KMS-11 (cell line): ENCODE data around the gene EPAS1.

Experiments
- H2AFZ ChIP-seq: fragments of 200-600 bp; sonication (generic); 2 replicates; pipeline ENCODE4 v1.6.1; 2016; ENCODE audit warnings: antibody characterized with exemption, mixed run types, low read depth
- H3K27ac ChIP-seq: fragments of 200-600 bp; sonication (generic); 2 replicates; pipeline ENCODE4 v1.6.1; 2016; ENCODE audit warnings: mild to moderate bottlenecking, mixed run types
- H3K27me3 ChIP-seq: fragments of 200-600 bp; sonication (generic); 2 replicates; pipeline ENCODE4 v1.6.1; 2017; ENCODE audit warnings: mild to moderate bottlenecking, low read depth, mixed run types, moderate library complexity; ENCODE audit not compliant: insufficient read depth
- H3K36me3 ChIP-seq: fragments of 200-600 bp; sonication (generic); 2 replicates; pipeline ENCODE4 v1.6.1; 2017; ENCODE audit warnings: mild to moderate bottlenecking, mixed run types; ENCODE audit not compliant: insufficient read depth
- H3K4me1 ChIP-seq: fragments of 200-600 bp; sonication (generic); 2 replicates; pipeline ENCODE4 v1.6.1; 2016; ENCODE audit warnings: mild to moderate bottlenecking, low read depth, mixed run types; ENCODE audit not compliant: poor library complexity, severe bottlenecking
- H3K4me2 ChIP-seq: fragments of 200-600 bp; sonication (generic); 2 replicates; pipeline ENCODE4 v1.7.0; 2016; ENCODE audit warnings: mild to moderate bottlenecking, mixed run types
- H3K4me3 ChIP-seq: fragments of 200-600 bp; sonication (generic); IDR thresholded peaks from 2 replicates; pipeline ENCODE4 v1.6.1; 2017; ENCODE audit warnings: low read depth, low read length, mixed read lengths; ENCODE audit not compliant: insufficient read depth
- H3K79me2 ChIP-seq: fragments of 200-600 bp; sonication (generic); 2 replicates; pipeline ENCODE4 v1.6.1; 2016; ENCODE audit warnings: low read depth, mixed run types; ENCODE audit not compliant: insufficient read depth
- H3K9ac ChIP-seq: fragments of 200-600 bp; sonication (generic); 2 replicates; pipeline ENCODE4 v1.6.1; 2016; ENCODE audit warnings: mild to moderate bottlenecking, mixed run types
- H4K20me1 ChIP-seq: fragments of 200-600 bp; sonication (generic); 2 replicates; pipeline ENCODE4 v1.6.1; 2016; ENCODE audit warnings: mild to moderate bottlenecking, mixed run types; ENCODE audit not compliant: insufficient read depth
- TF ChIP-seq, protein P1 (sequence below): fragments of 200-600 bp; sonication (generic); conservative IDR thresholded peaks from 2 replicates; pipeline ENCODE4 v1.6.1; 2017; ENCODE audit warnings: low read depth, mild to moderate bottlenecking, antibody characterized with exemption, low read length, moderate library complexity, mixed read lengths

Gene EPAS1

DNA sequence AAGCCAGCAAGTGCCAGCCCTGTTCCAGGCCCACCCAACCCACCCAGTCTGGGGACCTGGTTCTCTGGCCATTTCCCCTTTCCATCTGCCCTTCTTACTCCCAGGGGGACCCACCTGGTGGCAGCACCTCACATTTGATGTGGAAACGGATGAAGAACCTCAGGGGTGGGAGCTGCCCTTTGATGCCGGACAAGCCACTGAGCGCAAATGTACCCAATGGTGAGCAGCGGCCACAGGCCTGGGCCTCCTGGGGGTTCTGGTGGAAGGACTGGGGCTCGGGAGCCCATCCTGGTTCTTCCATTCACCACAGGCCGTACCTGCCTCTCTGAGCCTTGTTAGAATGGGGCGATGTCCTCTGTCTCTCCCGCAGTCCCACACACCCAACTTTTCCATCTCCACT lies 84.7 kb downstream of the EPAS1 start:
- Histone ChIP-seq H4K20me1 (no peaks in the 10 kb centered on the region), H3K4me2 (no peak overlapping the region), H3K79me2 (no peaks in the 10 kb centered on the region), H2AFZ (no peak overlapping the region), H3K4me3 (no peak overlapping the region), H3K27ac (no peak overlapping the region), H3K9ac (no peak overlapping the region), H3K4me1 (no peaks in the 10 kb centered on the region), H3K27me3 (no peaks in the 10 kb centered on the region), H3K36me3 (no peaks in the 10 kb centered on the region)
- TF ChIP-seq, protein P1, sequence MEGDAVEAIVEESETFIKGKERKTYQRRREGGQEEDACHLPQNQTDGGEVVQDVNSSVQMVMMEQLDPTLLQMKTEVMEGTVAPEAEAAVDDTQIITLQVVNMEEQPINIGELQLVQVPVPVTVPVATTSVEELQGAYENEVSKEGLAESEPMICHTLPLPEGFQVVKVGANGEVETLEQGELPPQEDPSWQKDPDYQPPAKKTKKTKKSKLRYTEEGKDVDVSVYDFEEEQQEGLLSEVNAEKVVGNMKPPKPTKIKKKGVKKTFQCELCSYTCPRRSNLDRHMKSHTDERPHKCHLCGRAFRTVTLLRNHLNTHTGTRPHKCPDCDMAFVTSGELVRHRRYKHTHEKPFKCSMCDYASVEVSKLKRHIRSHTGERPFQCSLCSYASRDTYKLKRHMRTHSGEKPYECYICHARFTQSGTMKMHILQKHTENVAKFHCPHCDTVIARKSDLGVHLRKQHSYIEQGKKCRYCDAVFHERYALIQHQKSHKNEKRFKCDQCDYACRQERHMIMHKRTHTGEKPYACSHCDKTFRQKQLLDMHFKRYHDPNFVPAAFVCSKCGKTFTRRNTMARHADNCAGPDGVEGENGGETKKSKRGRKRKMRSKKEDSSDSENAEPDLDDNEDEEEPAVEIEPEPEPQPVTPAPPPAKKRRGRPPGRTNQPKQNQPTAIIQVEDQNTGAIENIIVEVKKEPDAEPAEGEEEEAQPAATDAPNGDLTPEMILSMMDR = no peak

DNA sequence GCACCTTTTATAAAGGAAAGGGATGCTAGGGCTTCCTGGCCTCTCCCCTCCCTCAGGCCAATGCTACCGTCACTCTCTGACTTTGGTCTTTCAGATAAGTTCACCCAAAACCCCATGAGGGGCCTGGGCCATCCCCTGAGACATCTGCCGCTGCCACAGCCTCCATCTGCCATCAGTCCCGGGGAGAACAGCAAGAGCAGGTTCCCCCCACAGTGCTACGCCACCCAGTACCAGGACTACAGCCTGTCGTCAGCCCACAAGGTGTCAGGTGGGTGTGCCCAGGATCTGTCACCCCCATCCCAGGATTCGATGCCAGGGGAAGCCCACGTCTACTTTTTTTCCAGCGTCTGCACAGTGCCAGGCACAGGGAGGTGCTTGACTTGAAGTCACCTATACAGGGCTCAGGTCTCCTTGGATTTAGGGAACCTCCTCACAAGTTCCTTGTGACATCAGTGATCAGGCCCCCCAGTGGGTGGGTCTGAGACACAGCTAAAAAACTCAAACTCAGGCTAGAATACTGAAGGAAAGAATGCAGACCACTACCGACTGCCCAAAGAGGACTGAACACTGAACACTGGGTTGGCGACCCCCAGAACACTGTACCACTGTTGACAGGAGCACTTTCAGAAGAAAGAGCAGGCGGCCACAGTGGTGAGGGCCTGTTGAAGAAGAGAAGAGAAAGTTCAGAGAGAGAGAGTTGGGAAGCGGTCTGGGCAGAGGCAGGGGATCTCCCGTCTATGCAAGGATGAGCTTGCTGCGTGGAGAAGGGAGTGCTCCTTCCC lies 85.3 kb downstream of the EPAS1 start:
- H3K27ac ChIP-seq = no peak overlapping the region

GRCh38 chr2:46383113-46383395 lies 85.8 kb downstream of the EPAS1 start:
- Histone ChIP-seq H3K27me3 (no peaks in the 10 kb centered on the region), H3K4me3 (no peak overlapping the region), H3K36me3 (no peaks in the 10 kb centered on the region), H4K20me1 (no peaks in the 10 kb centered on the region), H3K9ac (no peak overlapping the region), H3K4me1 (no peaks in the 10 kb centered on the region), H3K79me2 (no peaks in the 10 kb centered on the region), H3K4me2 (no peak overlapping the region), H2AFZ (no peak overlapping the region), H3K27ac (no peak overlapping the region)
- TF ChIP-seq, protein P1 = no peak

More for the DNA sequence above, 85.3 kb downstream of the EPAS1 start:
- Histone ChIP-seq H3K27me3 (no peaks in the 10 kb centered on the region), H3K4me2 (no peak overlapping the region), H3K4me1 (no peaks in the 10 kb centered on the region), H3K36me3 (no peaks in the 10 kb centered on the region), H4K20me1 (no peaks in the 10 kb centered on the region), H2AFZ (no peak overlapping the region), H3K9ac (no peak overlapping the region), H3K4me3 (no peak overlapping the region), H3K79me2 (no peaks in the 10 kb centered on the region)
- TF ChIP-seq, protein P1 = no peak

DNA sequence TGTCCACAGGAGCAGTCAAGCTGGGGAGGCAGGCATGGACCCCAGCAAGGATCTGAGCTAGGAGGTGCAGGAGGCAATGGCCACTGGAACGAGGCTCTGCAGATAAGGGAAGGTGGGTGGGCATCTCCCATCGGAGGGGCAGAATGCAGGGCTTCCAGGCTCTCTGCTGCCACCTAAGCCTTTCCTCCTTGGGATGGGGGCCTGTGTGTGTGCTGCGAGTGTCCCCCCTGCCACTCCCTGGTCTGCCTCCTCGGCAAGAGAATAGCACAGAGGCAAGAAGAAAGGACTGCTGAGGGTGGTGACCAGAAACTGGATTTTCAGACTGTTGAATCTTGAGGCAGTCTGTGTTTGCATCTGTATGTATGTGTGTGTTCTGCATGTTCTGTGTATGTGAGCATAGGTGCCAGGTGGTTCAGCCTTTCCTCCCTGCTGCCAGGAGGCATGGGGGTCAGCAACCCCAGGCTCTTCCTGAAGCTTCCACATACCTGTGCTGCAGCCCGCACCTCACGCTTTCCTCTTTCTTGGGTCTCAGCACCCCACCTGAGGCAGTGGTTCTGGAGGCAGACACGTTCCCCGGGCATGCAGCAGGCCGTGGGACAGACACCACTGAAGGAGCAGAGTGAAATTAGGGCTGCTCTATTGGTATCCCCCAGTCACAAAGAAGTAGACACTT lies 86.7 kb downstream of the EPAS1 start:
- Histone ChIP-seq H2AFZ (no peak overlapping the region), H3K27me3 (no peaks in the 10 kb centered on the region), H3K36me3 (no peaks in the 10 kb centered on the region), H3K4me3 (no peak overlapping the region), H3K9ac (no peak overlapping the region), H3K4me2 (no peak overlapping the region), H4K20me1 (no peaks in the 10 kb centered on the region), H3K27ac (no peak overlapping the region), H3K79me2 (no peaks in the 10 kb centered on the region), H3K4me1 (no peaks in the 10 kb centered on the region)
- TF ChIP-seq, protein P1 = no peak
